Stimulated activated CD4-positive, alpha-beta T cell treated with anti-CD3 and anti-CD28 coated beads, TNF-alpha, amount 100 ng/mL, for 4 hours (primary cell): Measurements from ENCODE around the gene NLE1.
"Not testable (repeated sequence)": the region's sequence is repeated elsewhere in the genome, so short reads cannot be mapped to it uniquely, and the experiment has no call there.

ENCODE experiments used
- DNase-seq, 3 experiments: peaks; one replicate each; pipeline ENCODE4 v3.0.0-alpha.2; 2020; ENCODE audit warnings: low read depth in 3 of 3

Gene NLE1

GRCh38 chr17:35129154-35129972 lies 12.7 kb downstream of the NLE1 start:
- DNase-seq: no peak

GRCh38 chr17:35127751-35128514 lies 14.2 kb downstream of the NLE1 start:
- DNase-seq: no peak

- no peak for DNase-seq
Measured at GRCh38 chr17:35121315-35121714, 20.8 kb downstream of the NLE1 start, which contains the start of gene FNDC8. Gene FNDC8 (plus strand): TSS chr17:35121615. CDS start chr17:35121694, 79 bp downstream.

GRCh38 chr17:35119370-35120165 lies 22.5 kb downstream of the NLE1 start, which contains the start of gene RAD51D:
Gene RAD51D (minus strand): TSS chr17:35119860. CDS start chr17:35119613, 247 bp downstream.
- DNase-seq: peak; percentile 61 to 70 (median 62)

- no peak for DNase-seq
Measured at GRCh38 chr17:35117984-35118383, 24.1 kb downstream of the NLE1 start.

- DNase-seq: no peak
Measured at GRCh38 chr17:35116845-35117244, 25.3 kb downstream of the NLE1 start.

- not testable (repeated sequence) for DNase-seq
Measured at GRCh38 chr17:35110791-35111190, 31.3 kb downstream of the NLE1 start.

GRCh38 chr17:35104844-35105450 lies 37.2 kb downstream of the NLE1 start:
- DNase-seq: no peak

- DNase-seq: no peak
Measured at GRCh38 chr17:35103271-35103670, 38.8 kb downstream of the NLE1 start.

GRCh38 chr17:35101725-35102124 lies 40.4 kb downstream of the NLE1 start:
- no peak for DNase-seq

GRCh38 chr17:35101036-35101435 lies 41.1 kb downstream of the NLE1 start:
- DNase-seq: no peak

GRCh38 chr17:35099908-35100307 lies 42.2 kb downstream of the NLE1 start:
- DNase-seq: no peak

GRCh38 chr17:35097776-35098175 lies 44.3 kb downstream of the NLE1 start:
- no peak for DNase-seq

- DNase-seq: no peak
Measured at GRCh38 chr17:35095741-35096140, 46.4 kb downstream of the NLE1 start.

GRCh38 chr17:35094902-35095301 lies 47.2 kb downstream of the NLE1 start:
- no peak for DNase-seq

- DNase-seq: not testable (repeated sequence)
Measured at GRCh38 chr17:35090707-35091106, 51.4 kb downstream of the NLE1 start.

GRCh38 chr17:35089586-35090296 lies 52.4 kb downstream of the NLE1 start:
- DNase-seq: peak in 1 of 3 experiments; percentile 44

- peak; percentile 81 to 86 (median 86) for DNase-seq
Measured at GRCh38 chr17:35088881-35089585, 53.1 kb downstream of the NLE1 start.

- no peak for DNase-seq
Measured at GRCh38 chr17:35088356-35088880, 53.7 kb downstream of the NLE1 start.
